Endothelial cell of umbilical vein (primary cell): ENCODE measurements around the gene GRK5. TPM values are rescaled to one million over a fixed set of nuclear protein-coding genes. Genes with fewer than 3 reads are reported as not detected.

ENCODE experiments used
- BruUV-seq: library from RNA; stranded (reverse); fragments of 400-500 nt; replicated peaks from 2 replicates; lab custom pipeline; 2021; lab: Mats Ljungman, UMichigan
- CTCF ChIA-PET: fragments of 300-600, 350-600 bp; sonication (Branson Sonifier 250); formaldehyde crosslinking; loops from one replicate; lab custom pipeline; 2021; ENCODE audit warnings: antibody characterized with exemption, inconsistent platforms; lab: Charles Lee
- POLR2A ChIA-PET: fragments of 300-600, 350-600 bp; sonication (Branson Sonifier 250); formaldehyde crosslinking; loops from one replicate; lab custom pipeline; 2021; ENCODE audit warnings: antibody characterized with exemption, inconsistent platforms; lab: Charles Lee
- DNase-seq: peaks from one replicate; pipeline ENCODE4 v3.0.0-alpha.2; 2011; ENCODE audit warnings: low read depth, low spot score
- FAIRE-seq: peaks from 2 replicates; lab custom pipeline; 2011; peaks lifted over from hg19 to GRCh38; lab: Jason Lieb, UNC
- H2AFZ ChIP-seq: 2 replicates; pipeline ENCODE4 v1.6.0; 2012; ENCODE audit warnings: low read depth, low read length, control low read depth, inconsistent platforms
- H3K27ac ChIP-seq: 2 replicates; pipeline ENCODE4 v1.5.1; 2011; ENCODE audit warnings: low read depth, mild to moderate bottlenecking, control low read depth, low read length, moderate library complexity; ENCODE audit not compliant: insufficient read depth
- H3K27me3 ChIP-seq, 2 experiments: 2 replicates each; pipeline versions ENCODE4 v1.6.0 to v1.6.1; 2011; ENCODE audit warnings: low read length in 2 of 2, mixed read lengths in 1 of 2; ENCODE audit not compliant: control insufficient read depth in 2 of 2, insufficient read depth in 2 of 2
- H3K36me3 ChIP-seq, 2 experiments: 2 replicates in 1 of 2; 3 replicates in 1 of 2; pipeline ENCODE4 v1.5.1; 2011; ENCODE audit warnings: low read length in 2 of 2, mild to moderate bottlenecking in 1 of 2, moderate library complexity in 1 of 2; ENCODE audit not compliant: control insufficient read depth in 2 of 2, insufficient read depth in 2 of 2; ENCODE audit errors: extremely low read depth in 1 of 2
- H3K4me1 ChIP-seq: 3 replicates; pipeline ENCODE4 v1.5.1; 2011; ENCODE audit warnings: mild to moderate bottlenecking, low read length; ENCODE audit not compliant: control insufficient read depth, insufficient read depth; ENCODE audit errors: extremely low read depth
- H3K4me2 ChIP-seq: 2 replicates; pipeline ENCODE4 v1.6.1; 2011; ENCODE audit warnings: low read length, control low read depth, mixed read lengths; ENCODE audit not compliant: insufficient read depth
- H3K4me3 ChIP-seq, 3 experiments: fragments of 200-600 bp in 1 of 3; sonication (generic), shearing (Covaris generic) in 1 of 3; replicated peaks in 1 of 3; 2 replicates each; pipeline ENCODE4 v1.5.1; 2011 to 2016; ENCODE audit warnings: control low read depth in 3 of 3, low read length in 3 of 3, mild to moderate bottlenecking in 2 of 3, inconsistent platforms in 1 of 3, low read depth in 1 of 3, moderate library complexity in 1 of 3; ENCODE audit not compliant: insufficient read depth in 1 of 3
- H3K79me2 ChIP-seq: 2 replicates; pipeline ENCODE4 v1.6.0; 2012; ENCODE audit warnings: low read length, inconsistent platforms; ENCODE audit not compliant: control insufficient read depth, insufficient read depth
- H3K9ac ChIP-seq: replicated peaks from 2 replicates; pipeline ENCODE3; 2011; ENCODE audit warnings: low read length, control low read depth; ENCODE audit not compliant: insufficient read depth; ENCODE audit errors: extremely low read depth
- H3K9me1 ChIP-seq: replicated peaks from 3 replicates; pipeline ENCODE4 v1.6.0; 2011; ENCODE audit warnings: mild to moderate bottlenecking, low read length; ENCODE audit not compliant: control insufficient read depth, insufficient read depth; ENCODE audit errors: extremely low read depth
- H3K9me3 ChIP-seq: replicated peaks from 2 replicates; pipeline ENCODE4 v1.5.1; 2012; ENCODE audit warnings: low read length, inconsistent platforms; ENCODE audit not compliant: control insufficient read depth, insufficient read depth
- H4K20me1 ChIP-seq: replicated peaks from 2 replicates; pipeline ENCODE3; 2011; ENCODE audit warnings: mild to moderate bottlenecking, low read length; ENCODE audit not compliant: control insufficient read depth, insufficient read depth; ENCODE audit errors: extremely low read depth
- EZH2 ChIP-seq: IDR thresholded peaks from 2 replicates; pipeline ENCODE4 v1.6.1; 2012; ENCODE audit warnings: borderline replicate concordance, low read depth, mild to moderate bottlenecking, moderate library complexity, low read length, inconsistent platforms; ENCODE audit not compliant: severe bottlenecking
- FOS ChIP-seq: IDR thresholded peaks from 2 replicates; pipeline ENCODE4 v1.6.1; 2011; ENCODE audit warnings: mild to moderate bottlenecking, low read length, moderate library complexity, borderline replicate concordance; ENCODE audit not compliant: insufficient read depth
- GATA2 ChIP-seq: IDR thresholded peaks from 2 replicates; pipeline ENCODE4 v1.7.0; 2011; ENCODE audit warnings: low read depth, mild to moderate bottlenecking, moderate library complexity, mixed read lengths, low read length; ENCODE audit not compliant: insufficient read length, insufficient read depth
- JUN ChIP-seq: IDR thresholded peaks from 2 replicates; pipeline ENCODE4 v1.6.1; 2011; ENCODE audit warnings: borderline replicate concordance, low read depth; ENCODE audit not compliant: insufficient read length, insufficient read depth
- MYC ChIP-seq: IDR thresholded peaks from one replicate; pipeline ENCODE4 v1.6.1; 2011; ENCODE audit warnings: mild to moderate bottlenecking, low read depth, low read length
- POLR2A ChIP-seq: IDR thresholded peaks from 2 replicates; pipeline ENCODE4 v1.6.1; 2012; ENCODE audit warnings: low read depth, mild to moderate bottlenecking, control low read depth, low read length
- POLR2AphosphoS5 ChIP-seq: IDR thresholded peaks from 2 replicates; pipeline ENCODE4 v1.6.1; 2012; ENCODE audit warnings: low read depth, mild to moderate bottlenecking, control low read depth, low read length, moderate library complexity; ENCODE audit not compliant: insufficient read depth
- dilution Hi-C: fragments of 300-500 bp; cut with MboI; formaldehyde crosslinking; loops from one replicate; pipeline ENCODE4 v1.15.0; 2019; ENCODE audit warnings: low sequenced_read_pairs; ENCODE audit not compliant: extremely low pct_ligation_motif_present
- intact Hi-C: fragments of 100-400 bp; cut with micrococcal nuclease; formaldehyde crosslinking; loops from one replicate; pipeline ENCODE4 v1.10.0; 2022
- polyA plus RNA-seq, 4 experiments: library from polyadenylated mRNA; depleted of rRNA in 3 of 4; stranded (reverse) in 3 of 4; unstranded in 1 of 4; fragments of >200 nt; gene quantifications; 2 replicates each; pipeline versions ENCODE4 v1.2.1 to v1.2.3, GENCODE V29; 2011 to 2012; ENCODE audit warnings: missing spikeins in 1 of 4
- total RNA-seq: library from RNA; stranded (reverse); gene quantifications from 2 replicates; pipeline ENCODE4 v1.2.3, GENCODE V29; 2021
- TF ChIP-seq, protein P1 (sequence below): IDR thresholded peaks from 2 replicates; pipeline ENCODE4 v1.6.1; 2011; ENCODE audit not compliant: insufficient read depth, insufficient read length
- TF ChIP-seq, protein P2 (sequence below), 2 donors: IDR thresholded peaks; 1 replicate in 1 of 2; 2 replicates in 1 of 2; pipeline ENCODE4 v1.5.1; 2011; ENCODE audit warnings: low read length in 2 of 2, mild to moderate bottlenecking in 2 of 2, moderate library complexity in 2 of 2, control low read depth in 1 of 2, inconsistent platforms in 1 of 2, low read depth in 1 of 2; ENCODE audit not compliant: insufficient read depth in 1 of 2; ENCODE audit errors: extremely low read depth in 1 of 2

GRK5 gene
- total and polyA plus RNA-seq, 2 donors (not counting 3 experiments of a cell fraction or from before 2014, with no cell fraction given) = 13.1 to 29.5 TPM

DNA sequence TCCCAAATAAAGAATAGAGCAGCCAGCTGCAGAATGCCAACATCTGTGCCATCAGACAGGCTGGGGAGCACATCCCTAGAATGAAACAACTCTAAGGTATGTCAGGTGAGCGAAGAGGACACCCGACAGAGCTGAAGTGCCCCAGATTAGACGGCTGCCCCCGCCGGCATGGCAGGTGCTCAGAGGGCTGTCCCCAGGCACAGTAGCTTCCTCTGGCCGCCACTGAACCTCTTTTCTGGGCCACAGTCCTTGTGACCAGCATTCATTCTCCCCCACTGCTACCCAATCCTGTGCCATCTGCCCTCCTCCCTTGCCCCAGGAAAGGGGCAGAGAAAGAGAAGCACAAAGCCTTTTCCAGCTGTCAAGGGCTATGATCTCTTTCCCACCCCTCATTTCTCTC lies 293.4 kb downstream of the GRK5 start:
- no peaks in the 10 kb centered on the region for H3K9me1 ChIP-seq
- CTCF ChIA-PET = interaction anchor here (1.3 to 2.7 kb wide), 2 partner anchors 10 to 12 kb away, joined by 4 to 17 read pairs; no protein-coding TSS in a partner anchor
- H3K36me3 ChIP-seq = no peaks in the 10 kb centered on the region
- no peak overlapping the region for H2AFZ ChIP-seq
- no peaks in the 10 kb centered on the region for H3K27me3 ChIP-seq
- POLR2A ChIA-PET = no interaction called here
- no peak overlapping the region for H3K4me2 ChIP-seq
- no peaks in the 10 kb centered on the region for H3K4me1 ChIP-seq
- H3K79me2 ChIP-seq = no peaks in the 10 kb centered on the region
- dilution Hi-C loops = no loop called here
- H3K9ac ChIP-seq = no peak overlapping the region
- H3K27ac ChIP-seq = no peak overlapping the region
- FAIRE-seq (no peak), DNase-seq (no peak)
- no peak for TF ChIP-seq FOS
- no peak for TF ChIP-seq MYC
- TF ChIP-seq POLR2A = no peak
- TF ChIP-seq, protein P1, sequence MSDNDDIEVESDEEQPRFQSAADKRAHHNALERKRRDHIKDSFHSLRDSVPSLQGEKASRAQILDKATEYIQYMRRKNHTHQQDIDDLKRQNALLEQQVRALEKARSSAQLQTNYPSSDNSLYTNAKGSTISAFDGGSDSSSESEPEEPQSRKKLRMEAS = no peak
- TF ChIP-seq, protein P2, sequence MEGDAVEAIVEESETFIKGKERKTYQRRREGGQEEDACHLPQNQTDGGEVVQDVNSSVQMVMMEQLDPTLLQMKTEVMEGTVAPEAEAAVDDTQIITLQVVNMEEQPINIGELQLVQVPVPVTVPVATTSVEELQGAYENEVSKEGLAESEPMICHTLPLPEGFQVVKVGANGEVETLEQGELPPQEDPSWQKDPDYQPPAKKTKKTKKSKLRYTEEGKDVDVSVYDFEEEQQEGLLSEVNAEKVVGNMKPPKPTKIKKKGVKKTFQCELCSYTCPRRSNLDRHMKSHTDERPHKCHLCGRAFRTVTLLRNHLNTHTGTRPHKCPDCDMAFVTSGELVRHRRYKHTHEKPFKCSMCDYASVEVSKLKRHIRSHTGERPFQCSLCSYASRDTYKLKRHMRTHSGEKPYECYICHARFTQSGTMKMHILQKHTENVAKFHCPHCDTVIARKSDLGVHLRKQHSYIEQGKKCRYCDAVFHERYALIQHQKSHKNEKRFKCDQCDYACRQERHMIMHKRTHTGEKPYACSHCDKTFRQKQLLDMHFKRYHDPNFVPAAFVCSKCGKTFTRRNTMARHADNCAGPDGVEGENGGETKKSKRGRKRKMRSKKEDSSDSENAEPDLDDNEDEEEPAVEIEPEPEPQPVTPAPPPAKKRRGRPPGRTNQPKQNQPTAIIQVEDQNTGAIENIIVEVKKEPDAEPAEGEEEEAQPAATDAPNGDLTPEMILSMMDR (IDR thresholded peaks at IDR 0.05; ENCODE audit: extremely low read depth in 1 of 2, insufficient read depth in 1 of 2, low read depth in 1 of 2, low read length in 2 of 2) = no peak
- TF ChIP-seq POLR2AphosphoS5 = no peak
- TF ChIP-seq JUN = no peak
- no peak for TF ChIP-seq GATA2
- TF ChIP-seq EZH2 = no peak
- no peaks in the 10 kb centered on the region for H4K20me1 ChIP-seq
- intact Hi-C loops = no loop called here
- H3K9me3 ChIP-seq = no peaks in the 10 kb centered on the region
- no peak overlapping the region for H3K4me3 ChIP-seq
- no TSS peak for BruUV-seq
